MM.1S (cell line): ENCODE measurements around the gene PIBF1.

ENCODE experiments used
- CTCF ChIP-seq: fragments of 300-600 bp; sonication (generic); IDR thresholded peaks from 2 replicates; pipeline ENCODE4 v1.5.1; 2016; ENCODE audit warnings: antibody characterized with exemption, low read length, mixed read lengths
- EZH2 ChIP-seq: fragments of 300-600 bp; sonication (generic); optimal IDR thresholded peaks from 2 replicates; pipeline ENCODE3; 2017; ENCODE audit warnings: low read depth, mild to moderate bottlenecking, antibody characterized with exemption, low read length, mixed read lengths
- EZH2phosphoT487 ChIP-seq: fragments of 300-600 bp; sonication (generic); IDR thresholded peaks from 2 replicates; pipeline ENCODE4 v1.6.1; 2018; ENCODE audit warnings: antibody characterized with exemption, low read length

- TF ChIP-seq CTCF (no peak), EZH2phosphoT487 (no peak), EZH2 (no peak)
Measured at GRCh38 chr13:73056565-73056962, 274.6 kb downstream of the PIBF1 start.
